HEK293T (cell line): ENCODE data around the gene MAP3K5.
"Not testable (repeated sequence)": the region's sequence is repeated elsewhere in the genome, so short reads cannot be mapped to it uniquely, and the experiment has no call there.

Experiments
- CTCF ChIA-PET: fragments of 350-600 bp; formaldehyde crosslinking; extraction: SDS; loops from one replicate; lab custom pipeline; 2021; ENCODE audit warnings: antibody characterized with exemption, inconsistent platforms; lab: Yijun Ruan, JAX
- POLR2A ChIA-PET: fragments of 350-600 bp; formaldehyde crosslinking; extraction: SDS; loops from one replicate; lab custom pipeline; 2020; ENCODE audit warnings: antibody characterized with exemption, inconsistent platforms; lab: Yijun Ruan, JAX
- DNase-seq: peaks from one replicate; pipeline ENCODE4 v3.0.0; 2012; ENCODE audit warnings: mixed read lengths; ENCODE audit errors: extremely low spot score
- ARNT ChIP-seq: fragments of 450-650 bp; IDR thresholded peaks from 2 replicates; pipeline ENCODE4 v1.6.1; 2017; ENCODE audit warnings: mild to moderate bottlenecking
- BHLHE40 ChIP-seq: fragments of 450-650 bp; IDR thresholded peaks from 2 replicates; pipeline ENCODE4 v1.6.1; 2016; ENCODE audit warnings: mild to moderate bottlenecking, moderate library complexity, borderline replicate concordance
- CTBP1 ChIP-seq: fragments of 450-650 bp; IDR thresholded peaks from 2 replicates; pipeline ENCODE4 v1.6.1; 2016; ENCODE audit warnings: borderline replicate concordance
- ELF4 ChIP-seq: fragments of 450-650 bp; IDR thresholded peaks from 2 replicates; pipeline ENCODE4 v1.6.1; 2017; ENCODE audit warnings: antibody characterized with exemption
- FOXA1 ChIP-seq: fragments of 450-650 bp; IDR thresholded peaks from 2 replicates; pipeline ENCODE4 v1.6.1; 2016; ENCODE audit warnings: mild to moderate bottlenecking
- FOXK2 ChIP-seq: fragments of 450-650 bp; IDR thresholded peaks from 2 replicates; pipeline ENCODE4 v1.6.1; 2016; ENCODE audit warnings: mild to moderate bottlenecking
- FOXM1 ChIP-seq: fragments of 450-650 bp; IDR thresholded peaks from 2 replicates; pipeline ENCODE4 v1.6.1; 2017; ENCODE audit warnings: mild to moderate bottlenecking, borderline replicate concordance
- HDGF ChIP-seq: fragments of 450-650 bp; IDR thresholded peaks from 2 replicates; pipeline ENCODE4 v1.6.1; 2017; ENCODE audit warnings: antibody characterized with exemption, borderline replicate concordance
- L3MBTL2 ChIP-seq: fragments of 450-650 bp; conservative IDR thresholded peaks from 2 replicates; pipeline ENCODE4 v1.6.1; 2016; ENCODE audit warnings: mild to moderate bottlenecking
- LEF1 ChIP-seq: fragments of 450-650 bp; IDR thresholded peaks from 2 replicates; pipeline ENCODE4 v1.6.1; 2017; ENCODE audit warnings: mild to moderate bottlenecking, borderline replicate concordance
- NFRKB ChIP-seq: fragments of 450-650 bp; IDR thresholded peaks from 2 replicates; pipeline ENCODE4 v1.6.1; 2016; ENCODE audit warnings: mild to moderate bottlenecking, moderate library complexity
- SP1 ChIP-seq: fragments of 450-650 bp; IDR thresholded peaks from 2 replicates; pipeline ENCODE4 v1.6.1; 2017
- SUZ12 ChIP-seq: fragments of 450-650 bp; IDR thresholded peaks from 2 replicates; pipeline ENCODE4 v1.6.1; 2016; ENCODE audit warnings: mild to moderate bottlenecking
- TARDBP ChIP-seq: fragments of 450-650 bp; IDR thresholded peaks from 2 replicates; pipeline ENCODE4 v1.6.1; 2016
- ZNF384 ChIP-seq: fragments of 450-650 bp; IDR thresholded peaks from 2 replicates; pipeline ENCODE4 v1.6.1; 2016
- TF ChIP-seq, protein P1 (sequence below): fragments of 450-650 bp; IDR thresholded peaks from 2 replicates; pipeline ENCODE4 v1.6.1; 2016

MAP3K5 gene

DNA sequence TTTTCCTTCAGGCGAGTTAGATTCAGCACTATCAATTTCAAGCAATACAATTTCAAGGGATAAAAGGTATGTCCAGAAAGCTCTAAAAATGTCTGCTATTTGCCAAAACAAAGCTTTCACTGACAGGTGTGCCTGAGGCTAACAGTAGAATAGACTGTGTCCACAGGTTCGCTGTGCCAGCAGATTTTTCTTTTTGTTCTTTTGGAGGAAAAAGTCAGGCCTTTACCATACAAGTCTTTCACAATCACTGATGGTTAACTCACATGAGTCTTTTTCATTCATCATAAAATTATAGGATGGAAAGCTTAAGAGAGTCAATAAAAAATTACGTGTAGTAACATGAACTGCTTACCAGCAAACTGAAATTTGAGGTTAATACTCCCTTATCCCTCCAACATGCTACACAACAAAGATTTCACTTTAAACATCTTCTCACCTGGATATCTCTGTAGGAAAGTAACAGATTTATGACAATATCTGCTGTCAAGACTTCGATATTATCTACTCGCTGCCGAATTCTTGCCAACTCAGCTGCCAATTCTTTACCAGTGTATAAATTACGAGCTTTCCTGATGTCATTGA, 95.4 kb downstream of the MAP3K5 start:
- no peak for TF ChIP-seq HDGF
- TF ChIP-seq, protein P1, sequence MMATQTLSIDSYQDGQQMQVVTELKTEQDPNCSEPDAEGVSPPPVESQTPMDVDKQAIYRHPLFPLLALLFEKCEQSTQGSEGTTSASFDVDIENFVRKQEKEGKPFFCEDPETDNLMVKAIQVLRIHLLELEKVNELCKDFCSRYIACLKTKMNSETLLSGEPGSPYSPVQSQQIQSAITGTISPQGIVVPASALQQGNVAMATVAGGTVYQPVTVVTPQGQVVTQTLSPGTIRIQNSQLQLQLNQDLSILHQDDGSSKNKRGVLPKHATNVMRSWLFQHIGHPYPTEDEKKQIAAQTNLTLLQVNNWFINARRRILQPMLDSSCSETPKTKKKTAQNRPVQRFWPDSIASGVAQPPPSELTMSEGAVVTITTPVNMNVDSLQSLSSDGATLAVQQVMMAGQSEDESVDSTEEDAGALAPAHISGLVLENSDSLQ = peak; percentile 48
- ChIA-PET CTCF (interaction anchor here (0.8 kb wide), 1 partner anchor 95 kb away, joined by 3 read pairs; the partner anchor contains the start of gene MAP3K5), POLR2A (no interaction called here)
- no peak for DNase-seq

DNA sequence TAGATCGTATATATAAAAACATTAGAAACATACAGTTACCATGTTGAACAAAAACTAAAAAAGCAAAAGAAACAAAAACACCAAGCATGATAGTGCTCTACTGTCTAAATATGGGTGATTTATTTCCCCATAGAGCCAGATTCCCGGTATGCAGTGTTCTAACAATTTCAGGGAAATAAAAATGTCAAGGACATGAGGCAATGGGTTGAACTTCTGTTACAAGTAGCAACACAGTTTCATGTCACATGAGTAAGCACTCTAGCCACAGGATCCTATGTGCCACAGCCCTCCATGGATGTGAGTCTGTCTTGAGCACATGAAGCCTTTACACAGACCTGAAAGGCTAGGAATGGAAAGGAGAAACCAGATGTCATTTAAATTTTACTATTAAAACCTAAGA, 96.0 kb downstream of the MAP3K5 start:
- DNase-seq = no peak
- ChIA-PET POLR2A (no interaction called here), CTCF (interaction anchor here (0.7 kb wide), 1 partner anchor 127 kb away, joined by 3 read pairs; no protein-coding TSS in a partner anchor)
- no peak for TF ChIP-seq LEF1
- no peak for TF ChIP-seq FOXK2
- no peak for TF ChIP-seq ZNF384
- TF ChIP-seq ARNT = no peak
- TF ChIP-seq, protein P1 = peak; percentile 71
- TF ChIP-seq ELF4 = no peak
- no peak for TF ChIP-seq TARDBP
- TF ChIP-seq BHLHE40 = no peak

DNA sequence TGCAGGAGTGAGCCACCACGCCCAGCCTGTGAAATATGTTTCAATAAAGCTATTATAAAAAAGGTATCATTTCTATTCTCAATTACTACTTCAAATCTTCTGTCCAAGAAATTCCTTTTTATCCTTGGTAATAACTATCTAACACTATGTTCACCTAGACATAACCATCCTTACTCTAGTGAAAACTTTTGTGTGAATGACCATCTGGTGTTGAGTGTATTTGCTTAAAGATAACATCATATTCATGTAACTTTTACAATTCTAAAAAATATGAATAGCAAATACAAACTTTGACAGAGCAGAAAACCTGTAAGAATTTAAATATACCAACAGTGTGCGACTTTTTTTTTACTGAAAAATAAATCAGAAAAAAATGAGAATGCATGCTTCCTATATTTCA, 96.9 kb downstream of the MAP3K5 start:
- CTCF ChIA-PET = interaction anchor here (0.7 kb wide), 1 partner anchor 128 kb away, joined by 3 read pairs; no protein-coding TSS in a partner anchor
- TF ChIP-seq SP1 (no peak), LEF1 (no peak), TARDBP (no peak), HDGF (no peak), CTBP1 (no peak), NFRKB (no peak), ELF4 (no peak), BHLHE40 (no peak), FOXK2 (no peak), L3MBTL2 (no peak), FOXA1 (no peak), ZNF384 (no peak), ARNT (no peak), FOXM1 (no peak), SUZ12 (no peak)
- TF ChIP-seq, protein P1 = no peak
- DNase-seq = no peak
- POLR2A ChIA-PET = no interaction called here

DNA sequence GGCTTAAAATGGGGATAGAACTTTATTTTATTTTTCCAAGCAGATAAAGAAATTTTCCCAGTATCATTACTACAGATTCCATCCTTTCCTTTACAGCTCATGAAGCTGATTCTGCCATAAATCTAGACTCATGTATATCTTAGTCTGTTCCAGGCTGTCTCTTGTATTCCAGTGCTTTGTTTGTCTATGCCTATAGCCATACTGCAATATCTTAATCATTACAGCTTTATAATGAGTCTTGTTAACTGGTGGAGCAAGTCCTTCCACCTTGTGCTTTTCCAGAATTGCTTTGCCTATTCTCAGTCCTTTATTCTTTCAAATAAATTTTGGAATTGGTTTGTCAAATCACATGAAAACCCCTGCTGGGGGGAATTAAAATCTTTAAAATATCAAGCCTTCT, 99.2 kb downstream of the MAP3K5 start:
- DNase-seq = no peak
- CTCF ChIA-PET = interaction anchor here (0.5 kb wide), 1 partner anchor 24 kb away, joined by 7 read pairs; no protein-coding TSS in a partner anchor
- TF ChIP-seq ARNT (no peak), SP1 (no peak), ZNF384 (no peak)
- POLR2A ChIA-PET = no interaction called here

DNA sequence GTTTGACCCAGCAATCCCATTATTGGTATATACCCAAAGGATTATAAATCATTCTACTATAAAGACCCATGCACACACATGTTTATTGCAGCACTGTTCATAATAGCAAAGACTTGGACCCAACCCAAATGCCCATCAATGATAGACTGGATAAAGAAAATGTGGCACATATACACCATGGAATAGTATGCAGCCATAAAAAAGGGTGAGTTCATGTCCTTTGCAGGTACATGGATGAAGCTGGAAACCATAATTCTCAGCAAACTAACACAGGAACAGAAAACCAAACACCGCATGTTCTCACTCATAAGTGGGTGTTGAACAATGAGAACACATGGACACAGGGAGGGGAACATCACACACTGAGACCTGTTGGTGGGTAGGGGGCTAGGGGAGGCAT, 104.4 kb downstream of the MAP3K5 start:
- DNase-seq, CTCF ChIA-PET, POLR2A ChIA-PET: not testable (repeated sequence)

DNA sequence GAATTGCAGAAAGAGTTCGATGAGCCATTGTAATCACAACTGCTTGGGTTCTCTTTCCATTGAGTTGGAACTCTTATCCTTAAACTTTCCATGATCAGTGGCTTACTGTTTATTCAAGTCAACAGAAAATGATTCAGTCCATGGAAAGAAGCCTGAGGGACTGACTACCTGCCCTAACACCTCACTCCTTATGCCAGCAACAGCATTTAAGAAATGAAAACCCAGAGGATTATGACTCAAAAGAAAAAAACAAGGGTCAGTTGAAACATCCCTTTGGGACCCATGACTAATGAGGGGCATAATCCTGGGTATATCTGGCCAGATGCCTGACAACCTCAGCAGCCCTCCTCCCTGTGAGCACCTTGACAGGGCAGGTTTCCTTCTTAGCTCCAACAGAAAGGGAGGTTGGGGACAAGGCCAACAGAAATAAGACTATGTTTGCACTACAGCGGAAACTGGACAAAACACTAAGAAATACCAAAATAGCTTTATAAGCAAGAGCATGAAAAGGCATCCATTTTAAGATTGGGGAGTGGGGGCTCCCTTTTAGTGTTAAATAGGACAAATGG, 106.7 kb downstream of the MAP3K5 start:
- DNase-seq = no peak
- TF ChIP-seq ARNT (no peak), BHLHE40 (no peak), SP1 (no peak), NFRKB (no peak), FOXK2 (no peak), TARDBP (no peak), LEF1 (no peak), FOXM1 (no peak), ELF4 (no peak), FOXA1 (no peak), SUZ12 (no peak), ZNF384 (no peak), L3MBTL2 (no peak), CTBP1 (no peak), HDGF (no peak)
- TF ChIP-seq, protein P1 = no peak
- CTCF ChIA-PET = no interaction called here
- POLR2A ChIA-PET = no interaction called here
